ENCODE data around the gene GPR61.

Gene GPR61

DNA sequence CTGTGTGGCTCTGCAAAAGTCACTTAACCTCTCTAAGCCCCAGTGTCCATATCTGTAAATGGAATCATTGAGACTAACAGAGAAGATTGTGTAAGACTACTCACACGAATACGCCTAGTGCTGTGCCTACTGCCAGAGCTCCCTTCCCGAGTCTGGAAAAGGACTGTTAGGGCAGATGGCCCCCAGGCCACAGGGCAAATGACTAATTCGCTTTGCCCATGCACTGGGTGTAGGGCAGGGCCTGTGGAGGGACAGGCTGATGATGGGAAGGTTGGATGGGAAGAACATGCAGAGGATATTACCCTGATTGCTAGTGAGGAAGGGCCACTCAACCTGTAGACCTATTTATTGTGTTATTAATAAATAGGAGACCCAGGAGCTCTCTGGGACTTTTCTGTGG lies 4.2 kb upstream of the GPR61 start:
- no peak for DNase-seq (ENCODE audit: low read depth)

DNA sequence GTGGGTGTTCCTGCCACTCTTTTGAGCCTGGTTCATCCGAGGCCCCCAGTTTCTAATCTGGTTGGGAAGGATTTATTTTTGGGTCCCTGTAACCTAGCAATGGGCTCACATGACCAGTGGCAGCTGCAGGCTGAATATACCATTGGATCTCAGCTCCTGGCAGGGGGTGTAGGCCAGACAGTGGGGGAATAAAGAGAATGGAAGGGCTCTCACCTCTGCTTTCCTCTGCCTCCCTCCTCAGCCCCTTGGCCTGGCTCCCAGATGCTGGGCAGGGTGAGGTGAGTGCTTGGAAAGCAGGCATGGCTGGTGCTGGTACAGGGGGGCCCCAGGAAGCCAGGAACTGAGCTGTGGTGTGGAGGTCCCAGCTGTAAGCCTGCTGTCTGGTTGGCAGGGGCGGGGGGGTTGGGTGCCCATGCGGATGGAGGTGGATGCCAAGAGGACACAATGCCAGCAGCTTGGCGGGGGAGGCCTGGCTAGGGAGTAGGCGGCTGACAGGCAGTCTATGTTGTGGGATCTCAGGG lies 3.6 kb upstream of the GPR61 start:
- DNase-seq (ENCODE audit: low read depth), result no peak

DNA sequence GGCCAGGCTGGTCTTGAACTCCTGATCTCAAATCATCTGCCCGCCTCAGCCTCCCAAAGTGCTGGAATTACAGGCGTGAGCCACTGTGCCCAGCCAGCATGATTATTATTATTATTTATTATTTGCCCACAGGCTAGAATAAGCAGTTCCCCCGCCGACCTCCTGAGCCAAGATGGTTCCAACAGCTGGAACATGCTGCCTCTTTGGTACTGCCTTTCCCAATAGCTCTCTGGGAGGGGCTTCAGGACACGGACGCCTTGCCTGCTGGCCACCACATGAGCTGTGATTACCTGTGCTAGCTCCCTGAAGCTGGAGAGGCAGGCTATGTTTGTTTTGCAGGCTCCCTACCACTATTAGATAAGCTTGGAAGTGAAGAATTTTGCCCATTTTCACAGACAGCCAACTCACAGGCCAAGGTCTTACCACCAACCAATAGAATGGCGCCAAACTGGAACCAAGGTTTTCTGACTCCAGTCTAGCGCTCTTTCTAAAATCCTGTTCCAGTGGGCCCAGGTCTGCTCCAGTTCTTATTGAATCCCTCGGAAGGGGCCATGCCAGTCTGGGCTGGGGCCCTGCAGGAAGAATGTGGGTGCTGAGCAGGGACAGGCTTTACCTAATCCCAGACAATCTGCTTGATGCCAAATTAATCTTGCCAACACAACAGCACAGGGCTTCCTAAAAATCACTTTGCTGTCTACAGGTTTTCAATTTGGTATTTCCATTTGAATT lies 2.1 kb upstream of the GPR61 start:
- no peak for DNase-seq (ENCODE audit: low read depth)

DNA sequence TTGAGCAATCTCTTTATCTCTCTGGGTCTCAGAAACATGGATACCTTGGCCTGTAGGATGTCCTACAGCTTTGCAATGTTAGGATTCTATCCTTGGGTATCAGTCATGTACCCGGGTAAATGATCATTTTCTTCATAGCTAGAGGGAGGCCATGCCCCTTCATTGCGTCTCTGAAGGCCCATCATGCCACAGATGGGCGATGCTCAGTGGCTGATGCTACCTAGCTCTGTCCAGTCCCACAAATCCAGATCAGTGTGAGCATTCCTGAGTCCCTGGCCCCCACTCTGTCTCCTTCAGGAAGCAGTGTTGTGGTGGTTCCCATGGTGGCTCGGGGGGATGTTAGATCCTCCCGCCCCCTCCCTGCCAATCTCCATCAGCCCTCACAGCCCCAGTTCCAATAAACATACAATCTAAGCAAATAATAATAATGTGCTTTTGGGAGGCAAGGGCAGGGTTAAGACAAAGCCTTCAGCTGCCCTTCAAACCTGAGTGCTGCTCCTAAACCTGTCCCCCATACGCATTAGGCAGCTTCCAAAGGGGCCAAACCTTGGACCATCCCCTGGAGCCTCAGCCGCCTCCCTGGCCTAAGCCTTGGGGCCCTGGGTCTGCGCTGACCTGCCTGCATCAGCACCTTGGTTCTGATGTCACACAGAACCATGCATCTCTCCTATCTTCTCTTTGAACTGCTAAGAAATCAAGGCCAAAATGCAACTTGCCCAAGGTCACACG lies 681 bp upstream of the GPR61 start:
- no peak for DNase-seq (ENCODE audit: low read depth)

DNA sequence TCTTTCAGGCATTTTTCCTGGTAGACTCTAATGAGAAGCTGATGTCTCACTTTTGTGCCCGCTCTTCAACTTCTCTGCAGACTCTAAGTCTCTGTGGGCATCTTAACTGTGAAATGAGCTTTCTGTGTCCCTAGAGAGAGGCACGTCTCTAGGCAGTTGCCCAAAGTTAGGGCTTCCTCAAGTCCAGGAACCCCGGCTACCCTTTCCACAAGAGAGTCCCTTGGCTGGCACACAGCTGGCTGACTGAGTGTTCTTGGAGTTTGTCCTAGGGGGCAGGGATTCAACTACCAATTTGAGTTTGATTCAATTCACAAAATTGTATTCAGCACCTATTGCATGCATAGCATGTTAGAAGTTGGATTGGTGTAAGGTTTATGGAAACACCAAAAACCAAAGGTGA lies 1.4 kb downstream of the GPR61 start:
- no peak for DNase-seq (ENCODE audit: low read depth)

DNA sequence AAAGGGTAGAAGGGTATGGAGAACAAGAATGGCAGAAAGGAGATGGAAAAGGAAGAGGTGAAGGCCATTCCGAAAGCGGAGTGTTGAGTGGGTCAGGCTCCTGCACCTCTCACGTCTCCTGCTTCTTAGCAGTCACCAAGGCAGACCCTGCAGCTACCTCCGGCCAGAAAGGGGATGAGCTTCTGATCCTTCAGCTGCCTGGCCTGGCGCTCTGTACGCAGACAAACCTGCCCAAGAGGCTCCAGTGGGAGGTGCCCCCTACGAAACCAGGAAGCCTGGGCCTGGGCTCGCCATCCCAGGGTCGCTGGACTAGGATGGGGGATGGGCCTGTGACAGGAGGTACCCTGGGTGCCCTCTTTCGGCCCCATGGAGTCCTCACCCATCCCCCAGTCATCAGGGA lies 3.0 kb downstream of the GPR61 start:
- no peak for DNase-seq (ENCODE audit: low read depth)

DNA sequence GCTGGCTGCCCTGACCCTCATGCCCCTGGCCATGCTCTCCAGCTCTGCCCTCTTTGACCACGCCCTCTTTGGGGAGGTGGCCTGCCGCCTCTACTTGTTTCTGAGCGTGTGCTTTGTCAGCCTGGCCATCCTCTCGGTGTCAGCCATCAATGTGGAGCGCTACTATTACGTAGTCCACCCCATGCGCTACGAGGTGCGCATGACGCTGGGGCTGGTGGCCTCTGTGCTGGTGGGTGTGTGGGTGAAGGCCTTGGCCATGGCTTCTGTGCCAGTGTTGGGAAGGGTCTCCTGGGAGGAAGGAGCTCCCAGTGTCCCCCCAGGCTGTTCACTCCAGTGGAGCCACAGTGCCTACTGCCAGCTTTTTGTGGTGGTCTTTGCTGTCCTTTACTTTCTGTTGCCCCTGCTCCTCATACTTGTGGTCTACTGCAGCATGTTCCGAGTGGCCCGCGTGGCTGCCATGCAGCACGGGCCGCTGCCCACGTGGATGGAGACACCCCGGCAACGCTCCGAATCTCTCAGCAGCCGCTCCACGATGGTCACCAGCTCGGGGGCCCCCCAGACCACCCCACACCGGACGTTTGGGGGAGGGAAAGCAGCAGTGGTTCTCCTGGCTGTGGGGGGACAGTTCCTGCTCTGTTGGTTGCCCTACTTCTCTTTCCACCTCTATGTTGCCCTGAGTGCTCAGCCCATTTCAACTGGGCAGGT lies 3.8 kb downstream of the GPR61 start:
- DNase-seq (ENCODE audit: low read depth), result no peak

DNA sequence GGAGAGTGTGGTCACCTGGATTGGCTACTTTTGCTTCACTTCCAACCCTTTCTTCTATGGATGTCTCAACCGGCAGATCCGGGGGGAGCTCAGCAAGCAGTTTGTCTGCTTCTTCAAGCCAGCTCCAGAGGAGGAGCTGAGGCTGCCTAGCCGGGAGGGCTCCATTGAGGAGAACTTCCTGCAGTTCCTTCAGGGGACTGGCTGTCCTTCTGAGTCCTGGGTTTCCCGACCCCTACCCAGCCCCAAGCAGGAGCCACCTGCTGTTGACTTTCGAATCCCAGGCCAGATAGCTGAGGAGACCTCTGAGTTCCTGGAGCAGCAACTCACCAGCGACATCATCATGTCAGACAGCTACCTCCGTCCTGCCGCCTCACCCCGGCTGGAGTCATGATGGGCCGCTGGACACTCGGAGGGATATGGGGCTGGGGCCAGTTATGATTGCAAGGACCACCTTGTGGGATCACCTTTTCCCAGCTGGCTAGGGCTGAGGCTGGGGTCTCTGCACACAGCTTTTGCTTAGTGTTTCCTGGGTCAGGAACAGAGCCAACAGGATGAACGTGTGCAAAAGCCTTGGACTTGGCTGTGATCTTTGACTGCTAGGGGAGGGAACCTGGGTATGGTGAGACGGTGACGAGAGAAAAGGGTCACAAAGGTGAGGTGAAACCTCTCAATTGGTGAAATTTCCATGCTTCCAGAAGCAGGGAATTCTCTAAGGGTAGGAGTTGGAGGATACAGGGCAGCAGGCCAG lies 4.5 kb downstream of the GPR61 start:
- DNase-seq (ENCODE audit: low read depth), result no peak

DNA sequence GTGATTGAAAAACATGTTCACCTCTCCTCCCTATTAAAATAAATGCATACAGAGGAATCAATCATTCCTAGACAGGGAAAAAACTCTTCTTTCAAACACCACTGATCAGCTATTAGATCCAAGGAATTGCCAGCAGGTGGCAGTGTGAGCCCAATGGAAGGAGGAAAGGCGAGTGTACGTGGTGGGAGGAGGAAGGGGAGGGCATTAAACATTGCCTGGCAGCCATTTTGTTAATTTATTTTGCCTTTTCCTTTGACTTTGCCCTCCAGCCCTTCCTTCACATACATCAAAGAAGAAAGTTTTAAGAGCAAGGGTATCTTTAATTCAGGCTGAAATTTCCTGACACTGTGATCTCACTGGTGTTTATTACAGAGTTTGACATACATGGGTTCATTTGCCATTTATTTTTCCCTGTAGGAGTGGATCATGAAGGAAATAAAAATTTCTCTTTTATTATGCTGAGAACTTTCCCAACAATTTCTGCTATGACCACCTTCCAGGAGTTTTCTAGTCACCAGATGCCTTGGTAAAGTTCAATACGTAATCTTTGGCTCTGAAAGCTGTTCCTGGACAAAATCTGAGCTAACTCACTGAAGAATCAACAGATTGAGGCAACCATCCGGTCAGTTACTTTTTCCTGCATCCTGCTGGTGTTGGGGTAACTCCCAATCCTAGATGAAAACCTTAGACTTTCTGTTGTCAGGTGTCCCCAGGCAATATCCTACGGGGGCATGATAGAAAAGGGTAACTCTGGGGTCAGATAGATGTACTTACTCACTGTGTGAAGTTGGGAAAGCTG lies 6.8 kb downstream of the GPR61 start:
- DNase-seq (ENCODE audit: low read depth), result peak; percentile 81

DNA sequence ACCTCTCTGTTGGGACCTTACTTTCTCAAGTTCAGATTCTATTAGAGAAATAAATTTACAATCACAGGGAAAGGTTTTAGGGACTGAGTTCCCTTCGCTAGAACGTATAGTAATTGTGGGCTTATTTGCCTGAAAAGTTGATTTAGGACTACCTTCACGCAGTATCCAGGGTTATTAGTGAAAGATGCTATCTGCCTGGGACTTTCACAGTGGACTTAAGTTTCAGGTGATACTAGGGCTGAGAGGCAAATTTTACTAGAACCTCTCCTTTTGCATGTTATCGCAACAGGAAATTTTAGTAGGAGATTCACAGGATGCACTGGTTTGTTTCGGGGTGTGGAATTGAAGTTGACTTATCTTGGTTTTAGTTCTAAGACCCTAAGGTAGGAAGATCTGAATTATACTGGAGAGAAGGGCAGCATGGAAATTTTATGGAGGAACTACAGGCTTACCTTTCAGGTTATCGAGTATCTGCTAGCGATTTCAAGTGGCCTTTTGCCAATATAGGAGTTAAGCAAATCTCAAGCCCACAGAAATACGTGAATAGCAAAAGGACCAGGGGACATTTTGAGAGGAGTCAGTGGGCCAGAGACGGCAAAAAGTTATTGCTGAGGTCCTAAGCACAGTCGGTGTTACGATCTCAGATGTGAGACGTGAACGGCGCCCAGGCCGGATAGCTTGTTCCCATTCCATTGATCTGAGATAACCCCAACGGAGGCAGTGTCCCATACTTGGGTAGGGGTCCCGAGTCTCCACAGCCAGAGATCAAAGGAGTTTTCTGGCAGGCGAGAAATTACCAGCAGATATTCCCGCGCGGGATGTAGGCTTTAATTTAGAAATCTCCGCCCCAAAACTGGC lies 8.0 kb downstream of the GPR61 start:
- no peak for DNase-seq (ENCODE audit: low read depth)

DNA sequence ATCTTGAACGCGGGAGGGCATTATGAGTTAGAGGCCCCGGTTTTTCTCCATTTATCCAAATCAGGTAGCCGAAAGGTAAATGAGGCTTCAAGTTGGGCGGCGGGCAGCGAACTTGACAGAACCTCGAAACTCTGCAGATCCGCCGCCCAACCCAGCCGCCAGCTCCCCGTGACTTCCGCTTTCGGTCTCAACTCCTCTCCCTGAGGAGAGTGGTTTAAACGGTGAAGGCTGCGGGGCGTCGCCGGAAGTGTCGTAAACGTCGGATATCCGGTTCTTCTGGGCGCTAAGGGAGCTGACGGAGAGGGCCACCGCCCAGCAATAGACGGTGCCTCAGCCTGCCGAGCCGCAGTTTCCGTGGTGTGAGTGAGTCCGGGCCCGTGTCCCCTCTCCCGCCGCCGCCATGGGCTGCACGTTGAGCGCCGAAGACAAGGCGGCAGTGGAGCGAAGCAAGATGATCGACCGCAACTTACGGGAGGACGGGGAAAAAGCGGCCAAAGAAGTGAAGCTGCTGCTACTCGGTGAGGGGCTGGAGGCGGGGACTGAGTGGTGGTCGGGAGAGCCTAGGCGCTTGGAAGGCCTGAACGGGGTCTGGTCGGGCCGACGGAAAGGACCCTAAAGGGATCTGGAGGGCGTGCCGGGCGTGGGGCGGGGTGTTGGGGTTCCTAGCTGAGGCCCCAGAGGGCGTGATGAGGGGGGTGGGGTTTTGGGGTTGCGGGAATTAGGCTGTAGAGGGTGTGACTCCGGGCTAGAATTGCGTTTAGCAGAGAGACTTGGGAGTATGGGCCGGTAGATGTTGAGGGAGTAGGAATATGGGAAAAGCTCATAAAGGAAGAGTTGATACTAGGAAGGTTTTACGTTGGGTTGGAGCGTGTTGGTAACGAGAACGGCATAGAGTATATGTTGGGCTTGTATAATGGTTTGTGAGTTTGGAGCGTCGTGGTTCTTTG lies 8.9 kb downstream of the GPR61 start, which contains the start of gene GNAI3:
Gene GNAI3, plus strand, starts transcription at position 295 of the 947 bp plus-strand sequence. Its CDS starts 106 bp downstream, at position 401.
- DNase-seq (ENCODE audit: low read depth), result peak; percentile 94

DNA sequence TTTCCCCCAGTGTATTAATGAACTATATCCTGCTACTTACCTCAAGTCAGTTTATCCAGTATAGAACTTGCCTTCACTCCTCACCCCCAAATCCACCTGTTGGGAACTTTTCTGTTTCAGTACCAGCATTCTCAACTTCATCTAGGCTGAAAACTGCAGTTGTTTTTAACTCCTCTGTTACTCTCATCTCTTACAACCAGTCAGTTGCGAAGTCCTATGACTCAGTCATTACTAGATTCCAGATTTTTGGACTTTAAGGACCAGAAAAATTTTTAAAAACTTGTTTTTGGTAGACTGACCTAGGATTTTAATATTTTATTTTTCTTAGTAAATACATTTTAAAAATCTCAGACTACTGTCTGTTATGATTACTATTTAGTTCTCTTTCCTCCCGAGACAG lies 16.9 kb downstream of the GPR61 start:
- no peak for DNase-seq (ENCODE audit: low read depth)

DNA sequence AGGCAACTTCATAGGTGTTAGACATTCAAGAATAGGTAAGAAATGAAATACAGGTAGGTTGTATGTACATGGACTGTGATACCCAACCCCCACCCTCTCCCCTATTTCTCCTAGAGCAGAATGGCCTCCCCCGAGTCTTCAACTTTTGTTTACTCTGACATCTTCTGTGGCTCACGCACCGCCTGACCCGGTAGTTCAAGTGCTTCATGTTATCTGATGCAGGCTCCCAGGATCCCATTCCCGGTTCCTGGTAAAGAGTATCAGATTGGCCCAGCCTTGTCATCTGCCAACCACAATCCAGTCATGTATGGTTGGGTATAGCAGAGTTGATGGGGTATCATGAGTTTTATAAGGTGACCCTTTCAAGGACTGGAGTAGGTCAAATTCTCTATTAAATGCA lies 17.8 kb downstream of the GPR61 start:
- DNase-seq (ENCODE audit: low read depth), result no peak

DNA sequence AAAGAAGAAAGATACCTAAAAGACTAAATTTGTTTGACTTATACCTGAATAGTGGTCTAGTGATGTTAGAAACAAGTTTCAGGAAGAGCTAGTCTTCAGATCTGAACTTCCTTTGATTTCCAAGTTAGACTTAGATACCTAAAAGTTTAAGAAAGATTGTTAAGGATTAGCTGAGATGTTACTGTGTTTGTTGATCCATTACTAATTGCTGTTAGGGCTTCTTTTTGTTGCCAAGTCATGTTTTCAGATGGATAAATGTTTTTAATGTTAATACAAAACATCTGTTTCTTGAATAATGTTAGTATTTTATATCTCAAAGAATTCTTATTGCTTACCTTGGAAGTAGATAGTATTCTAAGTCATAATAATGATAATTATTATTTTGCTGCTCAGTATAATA lies 20.3 kb downstream of the GPR61 start:
- no peak for DNase-seq (ENCODE audit: low read depth)

DNA sequence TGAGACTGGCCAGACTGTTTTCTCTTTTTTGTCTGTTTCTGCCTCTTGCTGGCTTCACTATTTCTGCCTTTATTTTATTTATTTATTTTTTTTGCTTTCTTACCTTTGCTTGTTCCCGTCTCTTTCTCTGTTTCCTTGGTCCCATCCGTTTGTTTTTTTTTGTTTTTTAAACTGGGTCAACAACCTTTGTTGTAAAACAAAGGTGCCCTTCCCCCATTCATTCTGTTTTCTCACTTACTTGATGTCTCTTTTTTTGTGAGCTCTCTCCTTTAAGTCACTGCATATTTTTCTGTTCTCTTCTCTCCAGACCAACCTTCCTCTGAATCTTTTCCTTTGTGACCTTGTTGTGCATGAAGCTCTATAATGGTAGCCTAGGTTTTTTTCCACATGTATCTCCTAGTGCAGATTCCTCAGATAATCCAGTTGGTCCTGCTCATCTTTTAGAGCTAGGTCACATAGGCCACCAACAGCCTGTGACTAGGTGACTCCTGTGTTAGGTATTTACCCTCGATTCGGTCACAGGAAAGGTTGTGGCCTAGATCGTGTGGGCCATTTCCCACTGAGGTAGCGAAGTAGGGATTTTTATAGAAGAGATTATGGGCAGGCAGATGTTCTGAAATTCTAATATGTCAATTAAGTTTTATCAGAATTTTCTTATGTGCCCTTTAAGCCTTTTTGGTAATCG lies 24.7 kb downstream of the GPR61 start:
- no peak for DNase-seq (ENCODE audit: low read depth)

DNA sequence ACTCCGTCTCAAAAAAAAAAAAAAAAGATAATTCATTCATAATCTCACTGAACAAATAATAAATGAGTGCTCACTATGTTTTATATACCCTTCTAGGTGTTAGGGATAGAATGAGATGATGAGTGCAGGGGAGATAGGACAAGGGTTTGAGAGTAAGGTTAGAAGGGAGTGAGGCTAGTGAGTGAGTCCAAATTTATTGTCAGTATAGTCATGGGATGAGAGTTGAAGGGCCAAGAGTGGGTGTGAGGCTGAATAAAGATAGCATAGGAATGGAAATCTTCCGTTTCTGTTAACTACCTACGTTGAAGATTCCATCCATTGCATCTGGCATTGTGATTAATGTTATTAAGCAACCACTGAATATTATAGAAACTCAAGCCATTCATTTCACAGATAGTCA lies 25.6 kb downstream of the GPR61 start:
- DNase-seq (ENCODE audit: low read depth), result no peak

DNA sequence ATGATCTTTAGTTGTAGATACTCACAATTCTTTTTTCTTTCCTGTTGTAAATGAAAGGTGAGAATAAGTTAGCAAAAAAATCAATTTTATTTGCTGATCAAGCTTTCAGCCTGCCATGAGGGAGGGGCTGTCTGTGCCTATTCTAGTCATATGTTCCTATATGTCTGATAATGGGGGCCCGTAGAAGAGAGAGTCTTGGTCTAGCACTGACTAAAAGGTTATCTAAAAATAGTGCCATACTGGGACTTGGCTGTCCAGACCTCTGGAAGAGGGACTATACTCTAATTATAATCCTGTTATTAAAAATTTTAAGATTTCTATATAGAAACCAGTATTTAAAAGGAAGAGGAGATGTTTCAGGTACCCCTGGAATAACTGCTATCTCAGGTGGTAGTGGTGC lies 27.3 kb downstream of the GPR61 start:
- DNase-seq (ENCODE audit: low read depth), result no peak

DNA sequence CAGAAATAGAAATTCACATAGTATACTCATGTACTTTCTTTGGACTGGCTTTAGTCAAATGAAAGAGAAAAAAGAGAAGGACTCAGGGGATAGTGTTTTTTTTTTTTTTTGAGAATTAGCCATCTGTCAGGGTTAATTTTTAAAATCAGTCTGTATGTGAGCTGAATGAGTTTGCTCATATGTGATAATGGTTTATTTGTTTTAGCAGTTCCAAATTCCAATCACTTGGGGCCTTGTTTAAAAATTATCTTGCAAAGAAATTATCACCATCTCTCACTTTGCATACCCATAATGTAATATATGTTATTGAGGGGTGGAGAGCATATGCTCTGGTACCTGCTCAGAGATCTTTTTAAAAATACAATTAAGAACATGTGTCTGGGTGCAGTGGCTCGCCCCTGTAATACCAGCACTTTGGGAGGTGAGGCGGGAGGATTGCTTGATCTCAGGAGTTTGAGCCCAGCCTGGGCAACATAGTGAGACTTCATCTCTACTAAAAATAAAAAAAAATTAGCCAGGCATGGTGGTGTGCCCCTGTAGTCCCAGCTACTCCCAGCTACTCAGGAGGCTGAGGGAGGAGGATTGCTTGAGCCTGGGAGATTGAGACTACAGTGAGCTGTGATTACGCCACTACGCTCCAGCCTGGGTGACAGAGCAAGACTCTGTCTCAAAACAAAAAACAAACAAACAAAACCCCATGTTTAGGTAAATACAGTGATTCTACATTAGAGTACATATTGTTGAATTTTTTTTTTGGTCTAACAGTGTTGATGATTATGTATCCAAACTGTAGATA lies 28.4 kb downstream of the GPR61 start:
- DNase-seq (ENCODE audit: low read depth), result no peak

Data from activated T-helper 9 cell treated with anti-CD3 and anti-CD28 coated beads, Interleukin-2, amount 50 U/mL, for 16 hours (primary cell).